Trophoblast cell (in vitro differentiated cells and primary cell): ENCODE measurements around the gene SH2D4B.

Experiments
- DNase-seq, 2 donors: peaks; one replicate each; pipeline ENCODE4 v3.0.0-alpha.2; 2016
- H2AFZ ChIP-seq: 2 replicates; pipeline ENCODE4 v1.6.1; 2013; ENCODE audit warnings: low read length, moderate library complexity, mild to moderate bottlenecking; ENCODE audit not compliant: insufficient read depth, poor library complexity
- H2AK5ac ChIP-seq: 2 replicates; pipeline ENCODE4 v1.6.1; 2013; ENCODE audit warnings: mild to moderate bottlenecking, low read length
- H2BK120ac ChIP-seq: 2 replicates; pipeline ENCODE4 v1.6.1; 2013; ENCODE audit warnings: low read length, mild to moderate bottlenecking, moderate library complexity; ENCODE audit not compliant: insufficient read depth, poor library complexity
- H2BK12ac ChIP-seq: 2 replicates; pipeline ENCODE4 v1.6.1; 2013; ENCODE audit warnings: mild to moderate bottlenecking, low read length, moderate library complexity
- H2BK5ac ChIP-seq: 2 replicates; pipeline ENCODE4 v1.6.1; 2013; ENCODE audit warnings: low read length, low read depth, moderate library complexity, mild to moderate bottlenecking; ENCODE audit not compliant: poor library complexity
- H3K14ac ChIP-seq: 2 replicates; pipeline ENCODE4 v1.6.1; 2013; ENCODE audit warnings: mild to moderate bottlenecking, low read length
- H3K18ac ChIP-seq: 2 replicates; pipeline ENCODE4 v1.6.1; 2013; ENCODE audit warnings: mild to moderate bottlenecking, low read length
- H3K23ac ChIP-seq: 2 replicates; pipeline ENCODE4 v1.6.1; 2013; ENCODE audit warnings: low read length
- H3K27ac ChIP-seq: 2 replicates; pipeline ENCODE4 v1.5.1; 2013; ENCODE audit warnings: low read depth, mild to moderate bottlenecking, inconsistent platforms, low read length, moderate library complexity
- H3K27me3 ChIP-seq: 2 replicates; pipeline ENCODE4 v1.6.1; 2013; ENCODE audit warnings: inconsistent platforms, mild to moderate bottlenecking, low read length, moderate library complexity; ENCODE audit not compliant: insufficient read depth
- H3K36me3 ChIP-seq, 2 experiments: 1 replicate in 1 of 2; 2 replicates in 1 of 2; pipeline ENCODE4 v1.6.1; 2013; ENCODE audit warnings: low read length in 2 of 2, mild to moderate bottlenecking in 2 of 2, moderate library complexity in 1 of 2; ENCODE audit not compliant: insufficient read depth in 2 of 2, control insufficient read depth in 1 of 2
- H3K4ac ChIP-seq: 2 replicates; pipeline ENCODE4 v1.6.1; 2013; ENCODE audit warnings: low read depth, mild to moderate bottlenecking, low read length, moderate library complexity
- H3K4me1 ChIP-seq, 2 experiments: 1 replicate in 1 of 2; 2 replicates in 1 of 2; pipeline ENCODE4 v1.6.1; 2013; ENCODE audit warnings: low read length in 2 of 2, mild to moderate bottlenecking in 2 of 2, moderate library complexity in 1 of 2; ENCODE audit not compliant: insufficient read depth in 2 of 2, control insufficient read depth in 1 of 2
- H3K4me2 ChIP-seq: 2 replicates; pipeline ENCODE4 v1.6.1; 2013; ENCODE audit warnings: inconsistent platforms, mild to moderate bottlenecking, low read length, moderate library complexity
- H3K4me3 ChIP-seq: 2 replicates; pipeline ENCODE4 v1.5.1; 2013; ENCODE audit warnings: mild to moderate bottlenecking, low read depth, low read length, inconsistent platforms
- H3K79me1 ChIP-seq: one replicate; pipeline ENCODE4 v1.6.1; 2013; ENCODE audit warnings: low read length
- H3K79me2 ChIP-seq: 2 replicates; pipeline ENCODE4 v1.6.1; 2013; ENCODE audit warnings: low read length, mild to moderate bottlenecking; ENCODE audit not compliant: control insufficient read depth, insufficient read depth, poor library complexity
- H3K9ac ChIP-seq: 2 replicates; pipeline ENCODE4 v1.6.1; 2013; ENCODE audit warnings: mild to moderate bottlenecking, low read length
- H3K9me3 ChIP-seq: 2 replicates; pipeline ENCODE4 v1.6.1; 2013; ENCODE audit warnings: low read depth, mild to moderate bottlenecking, control low read depth, inconsistent platforms, low read length; ENCODE audit not compliant: insufficient read depth
- H4K12ac ChIP-seq: 2 replicates; pipeline ENCODE4 v1.6.1; 2013; ENCODE audit warnings: low read depth, mild to moderate bottlenecking, low read length, moderate library complexity
- H4K8ac ChIP-seq: 2 replicates; pipeline ENCODE4 v1.6.1; 2013; ENCODE audit warnings: low read depth, mild to moderate bottlenecking, low read length, moderate library complexity
- H4K91ac ChIP-seq: one replicate; pipeline ENCODE4 v1.6.1; 2013; ENCODE audit warnings: low read depth, mild to moderate bottlenecking, low read length, moderate library complexity
- WGBS: extraction: QIAGEN DNeasy Blood & Tissue Kit; methylation state at CpG from one replicate; pipeline ENCODE4 v1.1.7; 2013; ENCODE audit warnings: missing lambda C conversion rate; ENCODE audit not compliant: insufficient read length, insufficient coverage; ENCODE audit errors: extremely low coverage; 5-methylcytosine and 5-hydroxymethylcytosine counted together

Gene SH2D4B

GRCh38 chr10:80580638-80581468 lies 43.2 kb downstream of the SH2D4B start:
- Histone ChIP-seq H3K79me1 (no peaks in the 10 kb centered on the region), H2BK5ac (no peak overlapping the region), H2BK12ac (no peak overlapping the region), H3K14ac (no peak overlapping the region), H3K4me1 (peaks cover 0 to 3% of the 10 kb centered on the region in 2 experiments), H3K9me3 (no peaks in the 10 kb centered on the region), H2AFZ (no peak overlapping the region), H2AK5ac (no peak overlapping the region), H3K23ac (no peak overlapping the region), H3K4ac (no peak overlapping the region), H4K91ac (no peak overlapping the region), H3K79me2 (no peaks in the 10 kb centered on the region), H3K9ac (no peak overlapping the region), H3K36me3 (no peaks in the 10 kb centered on the region), H3K27me3 (no peaks in the 10 kb centered on the region), H2BK120ac (no peak overlapping the region), H4K12ac (no peak overlapping the region), H3K27ac (no peak overlapping the region), H3K18ac (no peak overlapping the region), H3K4me2 (no peak overlapping the region), H3K4me3 (no peak overlapping the region), H4K8ac (no peak overlapping the region)
- no peak for DNase-seq
- no CpG with 5 or more reads among the region's 7 CpGs for WGBS

GRCh38 chr10:80581469-80581835 lies 43.8 kb downstream of the SH2D4B start:
- Histone ChIP-seq H4K91ac (no peak overlapping the region), H3K27me3 (no peaks in the 10 kb centered on the region), H3K9me3 (no peaks in the 10 kb centered on the region), H3K79me2 (no peaks in the 10 kb centered on the region), H4K8ac (no peak overlapping the region), H3K14ac (no peak overlapping the region), H3K4ac (no peak overlapping the region), H3K18ac (no peak overlapping the region), H3K36me3 (no peaks in the 10 kb centered on the region), H3K9ac (no peak overlapping the region), H3K23ac (no peak overlapping the region), H2BK120ac (no peak overlapping the region), H2AFZ (no peak overlapping the region), H2AK5ac (no peak overlapping the region), H3K4me3 (no peak overlapping the region), H2BK5ac (no peak overlapping the region), H4K12ac (no peak overlapping the region), H3K4me1 (peaks cover 0 to 3% of the 10 kb centered on the region in 2 experiments), H2BK12ac (no peak overlapping the region), H3K27ac (no peak overlapping the region), H3K4me2 (no peak overlapping the region), H3K79me1 (no peaks in the 10 kb centered on the region)
- DNase-seq: no peak
- WGBS: no CpG with 5 or more reads among the region's 5 CpGs

DNA sequence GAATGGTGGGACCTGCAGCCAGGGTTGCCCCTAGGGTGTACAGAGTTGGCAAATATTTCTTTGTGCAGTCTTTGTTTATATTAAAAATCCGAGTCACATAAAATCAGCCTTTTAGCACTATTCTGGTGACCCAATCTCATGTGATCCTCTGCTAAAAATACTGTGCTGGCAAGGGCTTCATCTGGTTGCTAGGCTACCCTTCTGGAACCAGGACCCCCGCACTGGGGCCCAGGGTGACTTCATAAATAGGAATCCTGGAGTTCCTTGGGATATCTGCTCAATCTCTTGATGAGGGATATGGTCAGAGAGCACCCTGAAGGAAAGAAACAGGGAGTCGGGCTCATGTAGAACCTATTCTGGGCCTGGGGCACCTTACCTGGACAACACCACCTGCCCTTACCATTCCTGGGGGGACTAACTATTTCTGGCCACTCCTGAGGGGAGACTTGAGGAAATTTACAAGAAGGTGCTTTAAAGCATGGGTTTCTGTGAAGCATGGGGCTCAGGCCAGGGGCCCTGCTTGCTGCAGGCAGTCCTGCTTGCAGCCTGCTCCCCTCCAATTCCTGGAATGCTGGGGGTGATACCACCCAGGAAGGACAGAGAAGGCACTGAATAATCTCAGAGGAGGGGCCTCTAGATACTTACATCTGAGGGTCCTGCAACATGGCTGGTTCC lies 44.7 kb downstream of the SH2D4B start:
- Histone ChIP-seq H3K9me3 (peaks cover 1% of the 10 kb centered on the region), H2BK5ac (no peak overlapping the region), H2BK12ac (no peak overlapping the region), H4K12ac (no peak overlapping the region), H3K79me1 (no peaks in the 10 kb centered on the region), H4K8ac (no peak overlapping the region), H2AFZ (no peak overlapping the region), H3K4me3 (no peak overlapping the region), H3K27me3 (no peaks in the 10 kb centered on the region), H3K27ac (no peak overlapping the region), H3K79me2 (no peaks in the 10 kb centered on the region), H3K4ac (no peak overlapping the region), H3K14ac (no peak overlapping the region), H3K36me3 (no peaks in the 10 kb centered on the region), H3K4me2 (no peak overlapping the region), H3K18ac (no peak overlapping the region), H3K9ac (peak overlapping the region; percentile 44), H4K91ac (no peak overlapping the region), H3K4me1 (peaks cover 0 to 3% of the 10 kb centered on the region in 2 experiments), H2AK5ac (no peak overlapping the region), H2BK120ac (no peak overlapping the region), H3K23ac (no peak overlapping the region)
- no peak for DNase-seq
- whole genome bisulfite sequencing: no CpG with 5 or more reads among the region's 3 CpGs

GRCh38 chr10:80583685-80584084 lies 46.0 kb downstream of the SH2D4B start:
- Histone ChIP-seq H2BK120ac (no peak overlapping the region), H2AFZ (no peak overlapping the region), H3K36me3 (no peaks in the 10 kb centered on the region), H2BK12ac (no peak overlapping the region), H3K9ac (no peak overlapping the region), H4K8ac (no peak overlapping the region), H3K14ac (no peak overlapping the region), H4K12ac (no peak overlapping the region), H3K9me3 (peaks cover 3% of the 10 kb centered on the region), H3K4me1 (peaks cover 0 to 3% of the 10 kb centered on the region in 2 experiments), H3K4ac (no peak overlapping the region), H3K18ac (no peak overlapping the region), H3K23ac (no peak overlapping the region), H3K79me2 (no peaks in the 10 kb centered on the region), H3K4me3 (no peak overlapping the region), H3K27me3 (no peaks in the 10 kb centered on the region), H3K27ac (no peak overlapping the region), H3K79me1 (no peaks in the 10 kb centered on the region), H4K91ac (no peak overlapping the region), H2BK5ac (no peak overlapping the region), H2AK5ac (no peak overlapping the region), H3K4me2 (no peak overlapping the region)
- no CpG with 5 or more reads among the region's 1 CpG for WGBS
- no peak for DNase-seq
